Caco-2 (cell line): ENCODE results near the gene MRM2. TPM values are rescaled to one million over a fixed set of nuclear protein-coding genes. Genes with fewer than 3 reads are reported as not detected.

Source experiments
- BruUV-seq: library from RNA; stranded (reverse); fragments of 400-500 nt; replicated peaks from 2 replicates; lab custom pipeline; 2021; lab: Mats Ljungman, UMichigan
- CTCF ChIA-PET: fragments of 300-600 bp; sonication (Branson Sonifier 250); formaldehyde crosslinking; loops from one replicate; lab custom pipeline; 2022; ENCODE audit warnings: antibody characterized with exemption; lab: Charles Lee
- POLR2A ChIA-PET: fragments of 300-600 bp; sonication (Branson Sonifier 250); formaldehyde crosslinking; loops from one replicate; lab custom pipeline; 2022; ENCODE audit warnings: antibody characterized with exemption; lab: Charles Lee
- DNase-seq, 2 experiments: peaks; one replicate each; pipeline versions ENCODE4 v3.0.0 to v3.0.0-alpha.2; 2020 to 2022
- H3K27me3 ChIP-seq: replicated peaks from 2 replicates; pipeline ENCODE4 v1.6.0; 2011; ENCODE audit warnings: low read length; ENCODE audit not compliant: control insufficient read depth, insufficient read depth
- H3K36me3 ChIP-seq: 2 replicates; pipeline ENCODE4 v1.5.1; 2011; ENCODE audit warnings: low read length; ENCODE audit not compliant: control insufficient read depth, insufficient read depth
- H3K4me1 ChIP-seq: fragments of 250-450 bp; sonication (Bioruptor Pico); 2 replicates; pipeline ENCODE4 v1.5.1; 2020; ENCODE audit warnings: mild to moderate bottlenecking
- H3K4me3 ChIP-seq: 2 replicates; pipeline ENCODE4 v1.5.1; 2011; ENCODE audit warnings: low read depth, mild to moderate bottlenecking, control low read depth, low read length
- H3K9me3 ChIP-seq: fragments of 250-450 bp; sonication (Bioruptor Pico); 2 replicates; pipeline ENCODE4 v1.5.1; 2020; ENCODE audit warnings: mild to moderate bottlenecking, moderate library complexity
- H3K27ac Mint-ChIP-seq: one replicate; pipeline ENCODE4 v1.8.0; 2022; ENCODE audit warnings: mixed read lengths; ENCODE audit not compliant: unreplicated experiment
- H3K27me3 Mint-ChIP-seq: one replicate; pipeline ENCODE4 v1.8.0; 2022; ENCODE audit warnings: mixed read lengths; ENCODE audit not compliant: insufficient read depth, unreplicated experiment
- H3K36me3 Mint-ChIP-seq: one replicate; pipeline ENCODE4 v1.8.0; 2022; ENCODE audit warnings: mild to moderate bottlenecking, mixed read lengths; ENCODE audit not compliant: insufficient read depth, unreplicated experiment
- H3K4me1 Mint-ChIP-seq: one replicate; pipeline ENCODE4 v1.8.0; 2022; ENCODE audit warnings: low read depth, mixed read lengths; ENCODE audit not compliant: unreplicated experiment
- H3K4me3 Mint-ChIP-seq: one replicate; pipeline ENCODE4 v1.8.0; 2022; ENCODE audit warnings: mild to moderate bottlenecking, moderate library complexity, mixed read lengths; ENCODE audit not compliant: unreplicated experiment
- H3K9me3 Mint-ChIP-seq: one replicate; pipeline ENCODE4 v1.8.0; 2022; ENCODE audit warnings: mixed read lengths; ENCODE audit not compliant: unreplicated experiment
- CTCF ChIP-seq, 2 experiments: fragments of 200-600 bp in 1 of 2; IDR thresholded peaks; 1 replicate in 1 of 2; 2 replicates in 1 of 2; pipeline versions ENCODE4 v1.5.1 to v1.8.0; 2011 to 2022; ENCODE audit warnings: antibody characterized with exemption in 1 of 2, control low read depth in 1 of 2, inconsistent platforms in 1 of 2, low read depth in 1 of 2, low read length in 1 of 2, mild to moderate bottlenecking in 1 of 2, moderate library complexity in 1 of 2; ENCODE audit not compliant: insufficient read depth in 1 of 2, severe bottlenecking in 1 of 2, unreplicated experiment in 1 of 2
- intact Hi-C: fragments of 100-400 bp; cut with micrococcal nuclease; formaldehyde crosslinking; loops from one replicate; pipeline ENCODE4 v1.10.0; 2022; ENCODE audit not compliant: unreplicated experiment
- total RNA-seq: library from RNA; stranded (reverse); gene quantifications from 2 replicates; pipeline ENCODE4 v1.2.3, GENCODE V29; 2022

The MRM2 gene
- total RNA-seq, 1 experiment from 2014 or later, result 48.8 TPM

GRCh38 chr7:2281541-2281940 is 39.5 kb upstream of the MRM2 start:
- no TSS peak for BruUV-seq
- intact Hi-C loops, result loop anchor here (1.0 kb wide), 1 partner anchor 33 kb away; the partner anchor contains the start of gene SNX8
- Histone ChIP-seq H3K4me3 (no peak overlapping the region), H3K9me3 (no peaks in the 10 kb centered on the region), H3K4me1 (peaks cover 45% of the 10 kb centered on the region), H3K27me3 (no peaks in the 10 kb centered on the region), H3K36me3 (peaks cover 2% of the 10 kb centered on the region)
- Mint-ChIP-seq H3K36me3 (peaks cover 5% of the 10 kb centered on the region), H3K27ac (peak overlapping the region; percentile 67), H3K27me3 (no peaks in the 10 kb centered on the region), H3K9me3 (no peaks in the 10 kb centered on the region), H3K4me3 (no peak overlapping the region), H3K4me1 (peaks cover 26% of the 10 kb centered on the region)
- CTCF ChIA-PET, result no interaction called here
- TF ChIP-seq CTCF (IDR thresholded peaks at IDR 0.05; ENCODE audit: insufficient read depth in 1 of 2, low read depth in 1 of 2, low read length in 1 of 2, severe bottlenecking in 1 of 2, unreplicated experiment in 1 of 2), result no peak
- POLR2A ChIA-PET, result no interaction called here
- no peak for DNase-seq

- H3K36me3 Mint-ChIP-seq, result peaks cover 5% of the 10 kb centered on the region
- Histone ChIP-seq H3K36me3 (peaks cover 2% of the 10 kb centered on the region), H3K4me3 (no peak overlapping the region), H3K27me3 (no peaks in the 10 kb centered on the region), H3K9me3 (no peaks in the 10 kb centered on the region), H3K4me1 (peaks cover 45% of the 10 kb centered on the region)
- no peak for DNase-seq
- H3K27ac Mint-ChIP-seq, result peak overlapping the region; percentile 48
- H3K4me1 Mint-ChIP-seq, result peaks cover 26% of the 10 kb centered on the region
- POLR2A ChIA-PET, result interaction anchor here (0.7 to 1.5 kb wide), 4 partner anchors 39 to 351 kb away, joined by 3 to 10 read pairs (median 4); partner anchors contain the start of genes MRM2 and NUDT1
- intact Hi-C loops, result no loop called here
- H3K27me3 Mint-ChIP-seq, result no peaks in the 10 kb centered on the region
- CTCF ChIA-PET, result interaction anchor here (0.7 kb wide), 3 partner anchors 73 to 250 kb away, joined by 3 to 5 read pairs (median 4); no protein-coding TSS in a partner anchor
- no TSS peak for BruUV-seq
- TF ChIP-seq CTCF (IDR thresholded peaks at IDR 0.05; ENCODE audit: insufficient read depth in 1 of 2, low read depth in 1 of 2, low read length in 1 of 2, severe bottlenecking in 1 of 2, unreplicated experiment in 1 of 2), result no peak
- H3K9me3 Mint-ChIP-seq, result no peaks in the 10 kb centered on the region
- peak overlapping the region; percentile 17 for H3K4me3 Mint-ChIP-seq
Observed at GRCh38 chr7:2280424-2280823, 38.4 kb upstream of the MRM2 start.

- H3K9me3 Mint-ChIP-seq, result no peaks in the 10 kb centered on the region
- CTCF ChIA-PET, result no interaction called here
Observed at GRCh38 chr7:2279896-2280295, 37.9 kb upstream of the MRM2 start.

More at GRCh38 chr7:2279896-2280295, 37.9 kb upstream of the MRM2 start:
- Histone ChIP-seq H3K27me3 (no peaks in the 10 kb centered on the region), H3K36me3 (peaks cover 2% of the 10 kb centered on the region), H3K4me3 (no peak overlapping the region), H3K4me1 (peaks cover 45% of the 10 kb centered on the region), H3K9me3 (no peaks in the 10 kb centered on the region)
- no TSS peak for BruUV-seq
- intact Hi-C loops, result no loop called here
- Mint-ChIP-seq H3K4me1 (peaks cover 26% of the 10 kb centered on the region), H3K27me3 (no peaks in the 10 kb centered on the region), H3K4me3 (peak overlapping the region; percentile 17), H3K36me3 (peaks cover 5% of the 10 kb centered on the region), H3K27ac (peak overlapping the region; percentile 48)
- TF ChIP-seq CTCF (IDR thresholded peaks at IDR 0.05; ENCODE audit: insufficient read depth in 1 of 2, low read depth in 1 of 2, low read length in 1 of 2, severe bottlenecking in 1 of 2, unreplicated experiment in 1 of 2), result no peak
- DNase-seq, result no peak
- POLR2A ChIA-PET, result interaction anchor here (0.6 to 1.5 kb wide), 3 partner anchors 38 to 74 kb away, joined by 3 to 6 read pairs (median 4); partner anchors contain the start of genes MRM2 and NUDT1
